HG02798 (cell line): ENCODE measurements around the gene MAT1A.
A peak's percentile ranks its signal among the peaks of the same experiment; 100 is the strongest.
"Not testable (repeated sequence)": the region's sequence is repeated elsewhere in the genome, so short reads cannot be mapped to it uniquely, and the experiment has no call there.

ENCODE experiments used
- ATAC-seq: cut with Tn5 transposase; IDR thresholded peaks from one replicate; pipeline ENCODE4 v1.9.1; 2021; ENCODE audit warnings: mild to moderate bottlenecking; ENCODE audit not compliant: unreplicated experiment, poor library complexity

Gene MAT1A

DNA sequence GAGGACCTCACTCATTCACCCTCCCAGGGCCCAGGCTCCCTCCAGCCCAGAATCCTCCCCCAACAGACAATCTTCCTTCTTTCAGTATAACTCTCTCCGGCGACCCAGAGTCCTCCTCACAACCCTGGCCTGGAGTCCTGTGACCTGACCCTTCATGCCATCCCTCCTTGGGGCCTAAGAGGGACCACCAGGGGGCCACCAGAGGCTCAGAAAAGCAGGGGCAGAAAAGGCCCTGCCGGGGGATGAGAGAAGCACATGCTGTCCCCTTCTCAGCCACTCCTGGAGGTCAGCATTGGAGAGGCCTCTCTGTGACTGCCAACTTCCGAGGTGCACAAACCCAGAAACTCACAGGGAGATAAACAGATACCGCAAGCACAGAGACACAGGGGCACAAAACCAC lies 53.0 kb downstream of the MAT1A start:
- not testable (repeated sequence) for ATAC-seq

DNA sequence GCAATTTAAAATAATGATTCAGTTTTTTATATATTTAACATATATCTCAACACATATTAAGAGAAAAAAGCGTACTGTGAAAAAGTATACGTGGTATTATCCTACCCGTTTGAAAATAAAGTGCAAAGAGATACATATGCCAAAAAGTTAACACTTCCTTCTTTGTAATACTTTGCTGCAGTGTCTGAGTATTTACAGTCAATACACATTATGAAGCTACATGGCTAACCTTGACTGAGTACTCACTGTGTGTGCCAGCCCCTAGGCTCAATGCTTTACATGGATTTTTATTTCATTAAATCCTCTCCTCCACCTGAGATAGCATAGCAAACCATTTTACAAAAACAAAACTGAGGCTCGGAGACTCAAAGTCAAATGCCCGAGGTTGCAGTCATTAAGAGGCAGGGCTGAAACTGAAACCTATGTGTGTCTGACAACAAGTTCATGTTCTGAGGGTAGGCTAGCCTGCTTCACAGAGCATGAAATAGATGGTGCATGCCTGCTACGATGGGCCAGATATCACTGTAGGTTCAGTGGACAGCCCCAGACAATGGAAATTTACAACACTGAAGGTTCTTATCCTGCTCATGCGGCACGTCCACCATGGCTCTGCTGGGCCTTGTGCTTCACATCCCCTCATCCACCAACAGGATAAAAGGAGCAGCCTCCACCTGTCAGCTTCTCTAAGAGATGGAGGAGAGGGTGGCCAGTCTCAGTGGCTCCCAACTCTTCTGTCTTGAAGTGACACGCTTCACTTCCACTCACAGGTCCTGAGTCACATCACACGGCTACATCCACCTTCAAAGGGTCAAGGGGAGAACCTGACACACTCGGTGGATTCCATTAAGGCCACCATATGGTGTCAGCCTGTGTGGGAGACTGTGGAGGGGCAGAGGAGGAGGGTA lies 54.9 kb downstream of the MAT1A start:
- peak; percentile 100 for ATAC-seq

DNA sequence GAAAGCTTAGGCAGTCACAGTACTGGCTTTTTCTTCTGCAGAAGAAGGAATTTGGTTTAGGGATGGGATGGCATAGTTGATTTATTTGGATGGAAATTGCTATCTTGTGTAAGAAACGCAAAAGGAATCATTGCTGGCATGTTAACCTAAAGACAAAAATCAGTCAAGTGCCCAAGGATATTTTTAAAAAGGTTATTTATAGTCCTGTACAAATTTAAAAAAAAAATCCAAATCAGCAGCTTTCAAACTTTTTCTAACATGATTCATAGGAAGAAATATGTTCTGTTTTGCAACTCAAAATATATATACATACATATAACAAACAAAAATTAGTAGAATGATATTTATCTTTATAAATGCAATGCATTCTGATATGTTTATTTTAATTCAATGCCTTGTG lies 55.6 kb downstream of the MAT1A start:
- not testable (repeated sequence) for ATAC-seq

DNA sequence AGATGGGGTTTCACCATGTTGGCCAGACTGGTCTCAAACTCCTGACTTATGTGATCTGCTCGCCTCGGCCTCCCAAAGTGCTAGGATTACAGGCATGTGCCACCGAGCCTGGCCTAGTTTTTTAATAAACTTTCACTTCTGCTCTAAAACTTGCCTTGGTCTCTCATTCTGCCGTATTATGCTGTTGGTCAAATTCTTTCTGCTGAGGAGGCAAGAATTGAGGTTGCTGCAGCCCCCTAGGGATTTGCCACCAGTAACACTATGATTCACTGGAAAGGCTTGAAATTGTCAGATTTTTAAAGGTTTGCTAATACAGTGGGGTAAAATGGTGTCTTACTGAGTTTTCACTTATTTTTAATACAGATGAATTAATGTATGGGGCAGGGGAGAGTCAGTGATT lies 62.7 kb downstream of the MAT1A start:
- peak; percentile 37 for ATAC-seq

DNA sequence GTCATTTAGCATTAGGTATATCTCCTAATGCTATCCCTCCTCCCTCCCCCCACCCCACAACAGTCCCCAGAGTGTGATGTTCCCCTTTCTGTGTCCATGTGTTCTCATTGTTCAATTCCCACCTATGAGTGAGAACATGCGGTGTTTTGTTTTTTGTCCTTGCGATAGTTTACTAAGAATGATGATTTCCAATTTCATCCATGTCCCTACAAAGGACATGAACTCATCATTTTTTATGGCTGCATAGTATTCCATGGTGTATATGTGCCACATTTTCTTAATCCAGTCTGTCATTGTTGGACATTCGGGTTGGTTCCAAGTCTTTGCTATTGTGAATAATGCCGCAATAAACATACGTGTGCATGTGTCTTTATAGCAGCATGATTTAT lies 66.4 kb downstream of the MAT1A start:
- not testable (repeated sequence) for ATAC-seq
